Dedifferentiated amniotic fluid mesenchymal stem cell (primary cell): ENCODE measurements around the gene C2CD5.
"Not testable (repeated sequence)": the region's sequence is repeated elsewhere in the genome, so short reads cannot be mapped to it uniquely, and the experiment has no call there.

Source experiments
- DNase-seq: peaks from one replicate; pipeline ENCODE4 v3.0.0-alpha.2; 2016; ENCODE audit errors: extremely low spot score

Gene C2CD5

GRCh38 chr12:22480016-22480415, 64.3 kb downstream of the C2CD5 start:
- no peak for DNase-seq

DNA sequence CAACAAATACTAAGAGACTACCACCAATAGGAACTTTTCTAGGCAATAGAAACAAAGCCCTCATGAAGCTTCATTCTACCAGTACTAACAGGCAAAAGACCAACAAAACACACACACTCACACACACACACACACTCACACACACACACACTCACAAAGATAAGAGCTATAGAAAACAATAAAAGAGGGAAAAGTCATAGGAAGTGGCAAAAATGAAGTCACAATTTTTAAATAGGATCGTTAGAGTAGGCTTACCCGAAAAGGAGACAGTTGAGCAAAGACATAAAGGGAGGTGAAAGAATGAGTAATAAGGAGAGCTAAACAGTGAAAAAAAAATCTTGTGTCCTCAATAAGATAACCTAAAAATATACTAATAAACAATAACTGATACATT, 66.5 kb downstream of the C2CD5 start:
- DNase-seq = no peak

DNA sequence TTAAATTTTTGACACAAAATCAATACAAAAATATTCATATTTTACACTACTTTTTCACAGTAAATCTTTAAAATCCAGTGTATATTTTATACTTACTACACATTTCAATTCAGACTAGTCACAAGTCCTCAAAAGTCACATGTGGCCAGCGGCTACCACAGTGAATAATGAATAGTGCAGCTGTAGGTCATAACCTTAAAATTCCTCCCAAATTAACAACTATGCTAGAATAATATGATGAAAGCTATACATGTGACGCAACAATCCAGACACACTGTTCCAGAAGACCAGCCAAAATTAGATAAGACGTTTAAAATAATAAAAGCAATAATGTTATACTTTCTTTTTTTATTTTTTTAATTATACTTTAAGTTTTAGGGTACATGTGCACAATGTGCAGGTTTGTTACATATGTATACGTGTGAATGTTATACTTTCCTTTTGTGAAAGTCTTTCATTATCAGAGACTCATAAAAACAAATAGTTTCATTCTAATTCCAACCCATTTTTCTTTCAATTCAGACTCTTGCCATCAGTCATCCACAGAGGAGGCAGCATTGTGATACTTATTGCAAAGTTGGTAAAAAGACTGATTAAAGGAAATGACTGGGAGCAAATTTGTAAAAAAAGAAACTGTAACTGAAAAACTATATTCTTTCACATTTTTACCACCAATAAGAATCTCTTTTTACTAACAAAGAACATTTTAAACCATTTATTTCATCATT, 67.0 kb downstream of the C2CD5 start:
- DNase-seq = peak; percentile 56

GRCh38 chr12:22476133-22476532, 68.2 kb downstream of the C2CD5 start:
- DNase-seq = no peak

DNA sequence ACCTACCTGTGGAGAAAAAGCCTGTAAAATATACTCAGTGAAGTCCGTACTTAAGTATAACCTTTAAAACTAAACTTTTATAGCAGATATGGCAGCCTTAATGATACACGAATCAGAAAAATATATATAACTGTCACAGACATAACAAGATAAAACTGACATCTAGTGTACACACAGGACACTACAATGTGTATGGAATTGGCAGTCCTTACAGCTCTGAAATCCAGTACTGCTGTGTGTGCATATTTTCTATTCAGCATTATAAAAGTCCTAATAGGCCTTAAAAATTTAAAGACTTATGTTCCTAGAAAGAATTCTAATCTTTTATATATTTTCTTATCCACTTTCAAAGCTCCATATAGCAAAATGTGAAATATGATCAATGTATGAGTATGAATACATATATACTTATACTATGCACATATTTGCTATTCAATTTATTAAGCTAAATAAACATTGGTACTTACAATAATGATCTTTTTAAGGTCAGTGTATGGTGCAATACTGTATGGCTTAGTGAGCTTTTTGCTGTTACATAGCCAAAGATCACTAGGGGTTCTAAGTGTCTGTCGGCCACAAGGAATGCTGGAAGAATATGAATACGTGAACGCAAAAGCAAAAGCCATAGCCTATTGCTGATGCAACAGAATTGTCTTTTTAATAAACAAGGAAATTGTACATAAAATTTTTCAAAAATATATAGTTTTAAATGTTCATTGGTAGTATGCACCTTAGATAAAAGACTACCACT, 69.2 kb downstream of the C2CD5 start:
- DNase-seq = no peak

DNA sequence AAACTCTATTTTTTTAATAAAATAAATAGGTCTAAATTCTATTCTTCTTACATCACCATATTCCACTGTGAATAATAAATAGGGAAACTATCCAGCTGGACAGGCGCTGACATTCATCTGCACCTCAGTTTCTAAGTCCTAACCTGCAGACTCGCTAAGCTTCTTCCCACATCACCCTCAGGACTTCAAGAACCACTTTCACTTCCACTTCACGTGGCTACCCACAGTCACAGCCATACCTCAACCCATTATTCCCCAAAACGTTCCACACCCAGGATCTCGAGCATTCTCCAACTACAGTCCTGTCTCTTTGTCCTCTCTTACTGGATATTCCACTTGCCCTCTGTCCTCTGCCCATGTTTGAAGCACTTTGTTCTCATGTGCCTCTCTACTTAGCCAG, 71.1 kb downstream of the C2CD5 start:
- DNase-seq = no peak

GRCh38 chr12:22467190-22467589, 77.2 kb downstream of the C2CD5 start:
- DNase-seq = peak; percentile 66

GRCh38 chr12:22463306-22463705, 81.0 kb downstream of the C2CD5 start:
- DNase-seq = no peak

DNA sequence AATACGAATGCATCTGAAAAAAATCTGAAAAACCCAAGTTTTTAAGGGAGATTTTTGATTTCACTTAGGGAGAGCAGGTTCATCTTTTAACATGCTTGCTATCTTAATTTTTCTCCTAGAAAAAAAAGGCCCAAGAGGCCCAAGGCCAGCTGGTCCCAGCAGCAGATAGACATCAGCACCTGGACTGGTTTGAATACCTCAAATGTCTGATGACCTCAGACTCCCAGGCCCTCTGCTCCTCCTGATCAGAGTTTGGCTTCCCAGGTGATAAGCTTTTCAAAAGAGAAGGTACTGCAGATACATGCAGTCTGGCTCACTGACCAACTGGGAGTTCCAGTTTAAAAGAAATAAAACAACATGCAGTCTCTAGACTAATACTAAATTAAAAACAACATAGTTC, 82.6 kb downstream of the C2CD5 start:
- no peak for DNase-seq

GRCh38 chr12:22459838-22460490, 84.4 kb downstream of the C2CD5 start:
- peak; percentile 42 for DNase-seq

DNA sequence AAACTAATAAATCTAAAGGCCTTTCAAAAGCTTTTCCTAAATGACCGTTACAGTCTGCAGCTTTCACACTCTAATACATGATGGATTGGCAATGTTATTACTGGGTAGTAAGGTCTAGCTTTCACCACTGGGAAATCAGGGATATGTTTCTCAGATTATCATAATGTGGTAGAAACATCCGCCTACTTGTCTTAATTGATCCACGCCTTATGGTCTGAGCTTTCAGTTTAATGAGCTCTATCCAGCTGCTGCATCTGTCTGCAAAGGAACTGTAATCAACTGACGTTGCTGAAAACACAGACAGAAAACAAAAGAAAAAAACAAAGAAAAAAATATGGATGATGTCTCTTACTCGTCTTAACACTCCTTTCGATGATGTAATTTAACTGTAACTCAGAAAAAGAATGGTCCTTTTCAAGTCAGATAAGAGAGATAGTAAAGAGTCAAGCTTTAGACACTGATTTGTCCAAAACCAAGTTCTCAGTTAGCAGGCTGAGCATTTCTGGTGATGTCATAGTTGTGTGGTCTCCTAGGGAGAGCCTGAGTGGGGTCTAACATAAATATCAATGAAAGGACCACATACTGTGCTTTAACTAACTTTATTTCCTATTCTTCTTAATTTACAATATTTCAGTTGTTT, 85.9 kb downstream of the C2CD5 start:
- no peak for DNase-seq

GRCh38 chr12:22457085-22457484, 87.3 kb downstream of the C2CD5 start:
- no peak for DNase-seq

DNA sequence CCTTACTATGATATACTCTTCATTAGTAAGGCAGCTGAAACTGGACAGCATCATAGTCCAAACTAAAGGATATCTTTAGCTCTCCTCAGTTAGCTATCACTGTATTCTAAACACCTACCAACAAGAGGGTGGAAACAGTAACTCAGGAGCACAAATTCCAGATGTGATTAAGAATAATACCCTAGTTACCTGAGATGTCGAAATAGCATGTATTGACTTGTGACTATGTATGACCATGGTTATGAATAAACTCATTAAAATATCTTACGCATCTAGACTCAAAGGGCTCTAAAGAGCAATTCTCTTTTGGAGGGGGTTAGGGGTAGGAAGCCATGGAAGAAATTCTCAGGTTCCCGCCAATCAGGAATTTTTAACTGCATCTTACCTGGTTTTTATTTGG, 90.8 kb downstream of the C2CD5 start:
- no peak for DNase-seq

DNA sequence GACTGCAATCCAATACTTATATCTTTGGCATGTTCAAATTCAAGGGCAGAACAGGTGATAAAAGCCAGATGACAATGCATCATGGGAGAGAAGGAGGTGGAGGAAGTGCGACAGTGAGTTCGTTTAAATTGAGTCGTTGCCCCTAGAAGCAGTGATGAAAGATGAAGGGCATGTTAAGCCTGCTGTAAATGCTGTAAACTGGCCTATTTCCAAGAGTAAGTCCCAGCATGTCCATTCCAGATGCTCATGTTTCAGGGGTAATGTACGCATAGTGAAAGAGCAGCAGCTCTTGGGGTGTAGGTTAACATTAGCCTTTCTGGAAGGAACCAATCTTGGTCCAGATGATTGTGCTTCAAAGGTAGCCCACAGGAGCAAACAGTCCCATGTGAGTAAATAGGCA, 97.1 kb downstream of the C2CD5 start:
- no peak for DNase-seq

GRCh38 chr12:22444317-22444665, 100.1 kb downstream of the C2CD5 start:
- DNase-seq = not testable (repeated sequence)

GRCh38 chr12:22443379-22444316, 100.7 kb downstream of the C2CD5 start:
- DNase-seq = peak; percentile 69

- no peak for DNase-seq
Observed at GRCh38 chr12:22437031-22437806, 107.1 kb downstream of the C2CD5 start.

DNA sequence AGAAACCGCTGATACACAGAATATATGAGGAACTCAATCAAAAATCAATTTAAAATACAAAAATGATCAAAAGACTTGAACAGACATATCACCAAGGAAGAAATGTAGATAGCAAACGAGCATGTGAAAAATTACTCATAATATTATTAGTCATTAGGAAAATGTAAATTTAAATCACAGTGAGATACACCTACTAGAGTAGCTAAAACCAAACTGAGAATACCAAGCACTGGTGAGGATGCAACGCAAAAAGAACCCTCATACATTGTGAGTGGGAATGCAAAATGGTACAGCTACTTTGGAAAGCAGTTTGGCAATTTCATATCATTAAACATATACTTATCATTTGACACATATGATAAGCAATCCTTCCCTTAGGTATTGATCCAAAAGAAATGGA, 108.8 kb downstream of the C2CD5 start:
- DNase-seq = no peak

DNA sequence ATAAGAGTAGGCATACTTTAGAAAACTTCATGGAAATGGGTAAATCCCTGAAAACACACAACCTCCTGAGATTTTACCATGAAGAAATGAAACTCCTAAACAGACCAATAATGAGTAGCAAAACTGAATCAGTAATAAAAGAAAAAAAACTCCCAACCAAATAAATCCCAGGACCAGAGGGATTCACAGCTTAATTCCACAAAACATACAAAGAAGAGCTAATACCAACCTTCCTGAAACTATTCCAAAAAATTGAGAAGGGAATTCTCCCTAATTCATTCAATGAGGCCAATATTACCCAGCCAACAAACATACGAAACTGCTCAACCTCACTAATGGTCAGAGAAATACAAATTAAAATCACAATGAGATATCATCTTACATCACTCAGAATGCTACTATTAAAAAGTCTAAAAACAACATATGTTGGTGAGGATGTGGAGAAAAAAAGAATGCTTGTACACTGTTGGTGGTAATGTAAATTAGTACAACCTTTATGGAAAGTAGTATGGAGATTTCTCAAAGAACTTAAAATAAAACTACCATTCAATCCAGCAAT, 112.6 kb downstream of the C2CD5 start:
- DNase-seq = no peak

DNA sequence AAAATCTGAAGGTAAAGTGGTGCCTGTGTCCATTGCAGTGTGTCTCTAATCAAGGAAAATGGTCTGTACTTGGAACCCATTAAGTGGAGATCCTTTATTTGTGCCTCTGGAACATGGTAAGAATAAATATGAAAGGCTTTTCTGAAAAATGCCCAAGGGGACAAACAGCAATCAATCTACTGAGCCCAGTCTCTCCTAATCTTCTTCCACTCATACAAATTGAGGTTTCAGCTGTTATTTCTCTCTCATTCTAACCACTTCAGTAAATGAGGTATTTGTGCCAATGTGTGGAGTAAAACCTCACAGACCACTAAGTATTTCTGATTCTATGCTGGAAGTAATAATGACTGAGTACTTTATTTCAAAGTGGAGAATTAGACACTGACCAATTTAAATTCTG, 127.5 kb downstream of the C2CD5 start:
- DNase-seq = no peak
